ENCODE data around the gene GRM3. TPM values are rescaled to one million over a fixed set of nuclear protein-coding genes. Genes with fewer than 3 reads are reported as not detected.

Gene GRM3
- total RNA-seq, 2 donors from 2014 or later, result not detected

- TF ChIP-seq, protein P1, sequence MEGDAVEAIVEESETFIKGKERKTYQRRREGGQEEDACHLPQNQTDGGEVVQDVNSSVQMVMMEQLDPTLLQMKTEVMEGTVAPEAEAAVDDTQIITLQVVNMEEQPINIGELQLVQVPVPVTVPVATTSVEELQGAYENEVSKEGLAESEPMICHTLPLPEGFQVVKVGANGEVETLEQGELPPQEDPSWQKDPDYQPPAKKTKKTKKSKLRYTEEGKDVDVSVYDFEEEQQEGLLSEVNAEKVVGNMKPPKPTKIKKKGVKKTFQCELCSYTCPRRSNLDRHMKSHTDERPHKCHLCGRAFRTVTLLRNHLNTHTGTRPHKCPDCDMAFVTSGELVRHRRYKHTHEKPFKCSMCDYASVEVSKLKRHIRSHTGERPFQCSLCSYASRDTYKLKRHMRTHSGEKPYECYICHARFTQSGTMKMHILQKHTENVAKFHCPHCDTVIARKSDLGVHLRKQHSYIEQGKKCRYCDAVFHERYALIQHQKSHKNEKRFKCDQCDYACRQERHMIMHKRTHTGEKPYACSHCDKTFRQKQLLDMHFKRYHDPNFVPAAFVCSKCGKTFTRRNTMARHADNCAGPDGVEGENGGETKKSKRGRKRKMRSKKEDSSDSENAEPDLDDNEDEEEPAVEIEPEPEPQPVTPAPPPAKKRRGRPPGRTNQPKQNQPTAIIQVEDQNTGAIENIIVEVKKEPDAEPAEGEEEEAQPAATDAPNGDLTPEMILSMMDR (IDR thresholded peaks at IDR 0.05), result no peak
- H3K27ac ChIP-seq, result no peak overlapping the region
- no peaks in the 10 kb centered on the region for H3K4me1 ChIP-seq (ENCODE audit: control insufficient read depth in 1 of 2, low read depth in 2 of 2)
- no peak for DNase-seq (ENCODE audit: low spot score)
- H3K9me3 ChIP-seq, result no peaks in the 10 kb centered on the region
- H3K4me3 ChIP-seq, result no peak overlapping the region
- no peaks in the 10 kb centered on the region for H3K36me3 ChIP-seq
- ATAC-seq (ENCODE audit: insufficient number of reproducible peaks, low FRiP score, low read depth), result no peak
- no peaks in the 10 kb centered on the region for H3K27me3 ChIP-seq (replicated peaks; ENCODE audit: insufficient read depth)
Measured at GRCh38 chr7:86768967-86769760, 125.5 kb downstream of the GRM3 start.

- DNase-seq (ENCODE audit: low spot score) (no peak), ATAC-seq (ENCODE audit: insufficient number of reproducible peaks, low FRiP score, low read depth) (no peak)
- Histone ChIP-seq H3K9me3 (no peaks in the 10 kb centered on the region), H3K4me3 (no peak overlapping the region), H3K27me3 (replicated peaks; ENCODE audit: insufficient read depth) (no peaks in the 10 kb centered on the region), H3K27ac (no peak overlapping the region), H3K4me1 (ENCODE audit: control insufficient read depth in 1 of 2, low read depth in 2 of 2) (no peaks in the 10 kb centered on the region), H3K36me3 (no peaks in the 10 kb centered on the region)
- TF ChIP-seq, protein P1 (IDR thresholded peaks at IDR 0.05), result no peak
Measured at GRCh38 chr7:86773309-86773708, 129.6 kb downstream of the GRM3 start.

DNA sequence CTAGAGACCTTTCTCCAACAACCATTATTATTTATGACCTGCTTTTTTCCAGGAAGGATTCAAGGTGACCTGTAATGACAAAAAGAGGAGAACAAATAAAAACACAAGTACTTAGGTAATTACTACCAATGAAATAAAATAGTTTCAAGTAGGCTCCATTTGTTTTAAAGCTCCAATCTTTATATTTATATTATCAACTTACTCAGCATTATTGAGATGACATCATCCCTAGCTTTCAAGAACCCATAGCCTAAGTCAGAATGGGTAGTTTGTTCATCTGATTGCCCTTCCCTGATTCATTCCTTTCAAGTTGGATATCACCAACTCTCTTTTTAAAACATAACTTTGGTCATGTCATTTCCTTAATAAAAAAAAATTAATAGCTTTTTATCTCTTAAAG lies 131.5 kb downstream of the GRM3 start:
- Histone ChIP-seq H3K4me1 (ENCODE audit: control insufficient read depth in 1 of 2, low read depth in 2 of 2) (no peaks in the 10 kb centered on the region), H3K36me3 (no peaks in the 10 kb centered on the region), H3K27me3 (replicated peaks; ENCODE audit: insufficient read depth) (no peaks in the 10 kb centered on the region), H3K4me3 (no peak overlapping the region), H3K9me3 (no peaks in the 10 kb centered on the region), H3K27ac (no peak overlapping the region)
- DNase-seq (ENCODE audit: low spot score) (no peak), ATAC-seq (ENCODE audit: insufficient number of reproducible peaks, low FRiP score, low read depth) (no peak)
- TF ChIP-seq, protein P1 (IDR thresholded peaks at IDR 0.05), result no peak

DNA sequence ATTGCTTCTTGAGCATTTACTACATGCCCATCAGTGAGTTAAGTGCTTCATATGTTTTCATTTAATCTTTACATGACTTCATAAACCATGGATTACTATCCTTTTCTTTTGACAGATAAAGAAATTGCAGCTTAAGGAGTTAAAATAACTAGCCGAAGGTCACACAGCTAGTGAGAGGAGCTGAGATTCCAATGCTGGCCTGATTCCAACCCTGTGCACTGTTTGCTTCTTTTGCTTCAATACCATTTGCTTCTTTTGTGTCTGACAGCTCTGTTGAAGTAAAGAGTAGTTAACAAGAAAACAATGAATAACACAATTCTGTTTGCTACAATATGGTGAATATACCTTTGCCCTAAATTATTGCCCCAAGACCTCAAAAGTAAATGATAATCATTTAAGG lies 132.4 kb downstream of the GRM3 start:
- Histone ChIP-seq H3K9me3 (no peaks in the 10 kb centered on the region), H3K4me3 (no peak overlapping the region), H3K27me3 (replicated peaks; ENCODE audit: insufficient read depth) (no peaks in the 10 kb centered on the region), H3K27ac (no peak overlapping the region), H3K36me3 (no peaks in the 10 kb centered on the region), H3K4me1 (ENCODE audit: control insufficient read depth in 1 of 2, low read depth in 2 of 2) (no peaks in the 10 kb centered on the region)
- TF ChIP-seq, protein P1 (IDR thresholded peaks at IDR 0.05), result no peak
- ATAC-seq (ENCODE audit: insufficient number of reproducible peaks, low FRiP score, low read depth), result no peak
- no peak for DNase-seq (ENCODE audit: low spot score)

DNA sequence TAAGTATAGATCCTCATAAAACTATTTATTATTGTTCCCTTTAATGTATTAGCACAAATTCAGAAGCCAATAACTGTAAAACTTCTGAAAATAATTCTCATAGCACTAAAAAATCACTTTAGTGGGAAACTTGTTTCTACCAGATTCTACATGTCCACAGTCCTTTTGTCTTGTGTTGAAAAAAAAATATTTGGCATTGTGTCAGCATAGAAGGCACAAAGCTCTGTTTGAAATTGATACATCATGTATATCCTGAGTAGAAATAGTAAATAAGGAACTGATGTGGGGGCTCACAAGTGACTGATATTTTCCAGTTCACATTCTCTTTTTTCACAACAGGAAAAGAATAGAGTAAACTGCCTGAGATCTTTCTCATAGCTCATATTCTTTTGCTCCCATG lies 134.6 kb downstream of the GRM3 start:
- no peak for DNase-seq (ENCODE audit: low spot score)
- no peaks in the 10 kb centered on the region for H3K4me1 ChIP-seq (ENCODE audit: control insufficient read depth in 1 of 2, low read depth in 2 of 2)
- no peak for ATAC-seq (ENCODE audit: insufficient number of reproducible peaks, low FRiP score, low read depth)
- H3K4me3 ChIP-seq, result no peak overlapping the region
- no peak overlapping the region for H3K27ac ChIP-seq
- H3K9me3 ChIP-seq, result no peaks in the 10 kb centered on the region
- no peaks in the 10 kb centered on the region for H3K27me3 ChIP-seq (replicated peaks; ENCODE audit: insufficient read depth)
- TF ChIP-seq, protein P1 (IDR thresholded peaks at IDR 0.05), result no peak
- no peaks in the 10 kb centered on the region for H3K36me3 ChIP-seq
